ENCODE results near the gene MDFI.
"Not testable (repeated sequence)": the region's sequence is repeated elsewhere in the genome, so short reads cannot be mapped to it uniquely, and the experiment has no call there.

MDFI gene

DNA sequence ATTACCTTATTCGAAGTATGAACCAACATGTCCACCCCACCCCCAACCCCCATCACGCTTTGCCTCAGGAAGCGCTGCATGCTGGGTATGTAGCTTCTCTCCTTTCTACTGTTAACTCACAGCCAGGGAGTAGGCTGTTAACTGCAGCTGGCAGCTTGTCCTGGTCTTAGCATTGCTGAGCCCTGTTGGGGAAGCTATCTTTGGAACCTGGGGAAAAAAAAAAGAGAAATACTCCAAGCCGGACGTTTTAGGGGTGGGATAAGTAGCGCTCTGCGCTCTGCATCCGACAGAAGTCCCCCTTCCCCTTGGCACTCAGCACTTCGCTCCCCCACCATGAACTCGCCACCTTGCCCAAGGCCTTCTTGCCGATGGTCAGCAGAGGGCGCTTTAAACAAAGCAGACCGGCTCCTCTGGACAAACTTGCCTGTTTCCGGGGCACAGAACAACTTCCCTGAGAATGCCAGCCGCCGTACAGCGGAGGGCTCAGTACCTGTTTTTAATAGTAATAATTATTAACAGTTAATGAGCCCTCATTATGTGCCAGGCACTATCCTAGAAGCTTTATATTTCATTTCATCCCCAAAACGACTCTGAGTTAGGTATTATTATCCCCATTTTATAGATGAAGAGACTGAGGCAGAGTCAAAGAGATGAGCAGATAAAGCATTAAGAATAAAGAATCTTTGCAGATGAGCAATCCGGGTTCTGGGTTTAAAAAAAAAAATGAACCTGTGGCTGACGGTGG, 35.2 kb upstream of the MDFI start:
- peak; percentile 69 for DNase-seq

DNA sequence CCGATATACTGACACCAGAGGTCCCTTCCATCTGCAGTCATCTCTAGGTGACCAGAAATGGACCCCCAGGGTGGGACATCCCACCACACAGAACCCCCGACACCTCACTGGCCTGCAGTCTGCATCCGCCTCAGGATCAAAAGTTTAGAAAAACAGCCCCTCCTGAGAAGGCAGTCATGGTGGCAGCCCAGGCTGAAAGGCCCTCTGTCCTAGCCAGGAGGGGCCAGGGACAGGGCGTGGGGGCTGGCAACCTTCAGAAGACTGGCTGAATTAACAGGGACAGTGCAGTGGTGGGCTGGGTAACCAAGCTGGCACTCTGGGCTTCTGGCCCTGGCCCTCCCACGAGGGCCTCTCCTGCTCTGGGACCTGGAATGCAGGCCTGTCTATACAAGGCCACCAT, 34.3 kb upstream of the MDFI start:
- DNase-seq, result no peak

DNA sequence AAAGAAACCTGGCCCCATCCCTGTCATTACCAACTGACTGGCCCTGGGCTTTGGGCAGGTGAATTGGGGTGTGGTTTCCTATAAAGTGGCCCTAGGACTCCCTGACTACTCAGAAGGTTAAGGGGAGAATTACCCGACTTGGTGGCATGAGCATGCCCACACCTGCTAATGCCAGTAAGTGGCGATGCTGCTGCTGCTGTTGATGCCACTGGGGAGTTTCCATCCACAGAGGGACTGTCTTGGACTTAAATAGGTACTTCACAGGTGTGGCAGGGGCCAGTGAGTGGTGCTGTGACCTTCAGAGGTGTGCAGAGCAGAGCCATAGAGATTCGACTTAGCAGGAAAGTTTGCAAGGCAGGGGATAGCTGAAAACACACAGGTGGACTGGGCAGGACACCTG, 32.6 kb upstream of the MDFI start:
- no peak for DNase-seq

DNA sequence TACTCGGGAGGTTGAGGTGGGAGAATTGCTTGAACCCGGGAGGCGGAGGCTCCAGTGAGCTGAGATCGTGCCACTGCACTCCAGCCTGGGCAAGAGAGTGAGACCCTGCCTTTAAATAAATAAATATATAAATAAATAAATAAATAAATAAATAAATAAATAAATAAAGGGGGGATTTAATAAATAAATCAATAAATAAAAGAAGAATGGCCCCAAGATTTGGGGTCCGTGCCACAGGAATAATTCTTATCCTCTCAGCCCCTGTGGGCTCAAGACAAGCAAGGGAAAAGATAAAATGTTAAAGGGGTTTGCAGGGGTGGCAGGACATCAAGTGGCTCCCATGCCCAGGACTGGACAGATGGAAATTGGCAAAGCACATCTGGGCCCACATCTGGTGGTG, 31.2 kb upstream of the MDFI start:
- no peak for DNase-seq

DNA sequence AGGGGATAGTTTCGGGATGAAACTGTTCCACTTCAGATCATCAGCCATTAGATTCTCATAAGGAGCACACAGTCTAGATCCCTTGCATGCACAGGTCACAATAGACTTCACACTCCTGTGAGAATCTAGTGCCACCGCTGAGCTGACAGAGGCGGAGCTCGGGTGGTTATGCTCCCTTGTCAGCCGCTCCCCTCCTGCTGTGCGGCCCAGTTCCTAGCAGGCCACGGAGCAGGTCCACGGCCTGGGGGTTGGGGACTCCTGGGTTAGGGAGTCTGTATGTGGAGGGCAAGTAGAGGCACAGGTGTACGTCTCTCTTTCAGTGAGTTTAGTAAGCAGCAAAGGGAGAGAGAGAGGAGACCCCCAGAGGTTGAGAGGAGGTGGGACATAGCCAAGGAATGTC, 30.5 kb upstream of the MDFI start:
- DNase-seq, result no peak

DNA sequence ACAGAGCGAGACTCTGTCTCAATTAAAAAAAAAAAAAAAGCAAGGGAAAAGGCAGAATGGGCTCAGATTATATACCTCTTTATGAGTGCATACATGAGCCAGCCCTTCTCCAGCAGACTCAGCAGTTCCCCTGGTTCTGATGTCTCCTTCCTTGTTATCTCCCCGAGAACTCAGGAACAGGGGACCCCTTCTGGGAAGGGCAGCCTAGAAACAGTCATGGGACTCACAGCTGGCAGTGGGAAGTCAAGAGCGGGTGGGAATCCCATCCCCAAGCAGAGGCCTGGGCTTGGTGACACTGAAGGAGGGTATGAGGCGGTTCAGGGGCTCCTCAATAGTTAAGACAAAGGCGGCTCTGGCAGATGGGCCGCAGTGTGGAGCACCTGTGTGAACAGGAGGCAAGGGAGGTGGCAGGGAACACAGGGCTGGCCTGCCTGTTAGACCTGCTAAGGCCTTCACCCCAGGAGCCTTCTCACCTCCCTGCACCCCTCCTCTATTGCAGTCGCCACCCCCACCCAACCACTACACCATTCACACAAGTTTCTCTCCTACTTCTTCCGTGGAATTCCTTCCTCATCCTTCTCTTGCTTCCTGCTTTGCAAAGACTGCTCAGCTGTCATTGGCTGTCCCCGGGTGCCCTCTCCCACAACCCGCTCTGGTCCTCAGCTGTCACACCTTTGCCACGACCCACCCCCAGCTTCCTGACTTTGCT, 29.7 kb upstream of the MDFI start:
- no peak for DNase-seq

DNA sequence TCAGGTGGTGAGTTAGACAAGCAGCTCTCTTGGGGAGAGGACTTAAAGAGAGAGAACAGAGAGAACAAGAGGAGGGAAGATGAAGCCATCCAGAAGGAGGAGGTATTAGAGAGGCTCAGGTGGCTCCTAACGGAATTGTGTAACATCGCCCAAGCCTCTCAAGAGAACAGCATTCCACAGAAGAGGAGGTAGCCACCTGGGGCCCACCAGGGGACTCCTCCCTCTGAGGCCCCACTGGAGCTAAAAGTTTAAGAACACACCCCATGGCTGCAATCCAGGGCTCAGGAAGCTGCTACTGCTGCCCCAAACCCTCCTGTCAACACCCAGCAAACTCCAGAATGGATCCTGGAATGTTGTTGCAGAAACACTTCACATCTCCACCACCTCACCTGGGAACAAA, 23.6 kb upstream of the MDFI start:
- DNase-seq, result no peak

DNA sequence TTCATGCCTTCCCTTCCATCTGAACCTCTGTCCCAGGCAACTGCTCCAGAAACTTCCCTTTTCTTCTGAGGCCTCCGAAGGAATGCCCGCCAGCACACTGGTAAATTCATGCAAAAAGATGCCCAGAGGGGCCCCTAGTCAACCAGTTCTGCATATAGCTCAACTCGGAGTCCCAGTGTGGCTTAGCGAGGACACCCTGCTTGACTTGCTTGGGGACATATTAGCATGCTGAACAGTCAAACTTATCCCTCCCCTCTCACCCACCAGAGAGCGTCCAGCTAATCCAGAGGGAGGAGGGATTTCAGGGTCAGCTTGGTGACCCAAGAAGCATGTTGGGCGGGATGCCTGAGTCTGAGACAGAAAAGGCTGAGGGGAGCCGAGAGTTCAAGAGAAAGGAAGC, 23.0 kb upstream of the MDFI start:
- DNase-seq, result no peak

DNA sequence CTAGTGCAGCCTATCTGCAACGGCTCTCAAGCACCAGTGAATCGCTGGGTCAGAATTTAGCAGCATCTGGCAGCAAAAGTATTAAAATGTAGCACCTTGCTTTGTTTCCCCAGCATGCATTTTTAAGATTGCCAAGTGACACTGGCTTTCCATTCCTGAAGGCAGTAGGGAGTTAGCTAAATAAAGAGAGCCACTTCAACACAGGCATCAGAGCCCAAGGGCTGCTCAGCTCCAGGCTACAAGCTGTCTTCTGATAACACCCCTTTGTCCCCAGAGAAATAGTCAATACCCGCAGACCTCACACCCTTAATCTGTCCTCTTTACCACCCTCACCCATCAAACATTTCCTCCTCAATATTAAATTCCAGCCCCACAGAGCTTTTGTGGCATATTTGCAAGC, 19.7 kb upstream of the MDFI start:
- DNase-seq, result no peak

DNA sequence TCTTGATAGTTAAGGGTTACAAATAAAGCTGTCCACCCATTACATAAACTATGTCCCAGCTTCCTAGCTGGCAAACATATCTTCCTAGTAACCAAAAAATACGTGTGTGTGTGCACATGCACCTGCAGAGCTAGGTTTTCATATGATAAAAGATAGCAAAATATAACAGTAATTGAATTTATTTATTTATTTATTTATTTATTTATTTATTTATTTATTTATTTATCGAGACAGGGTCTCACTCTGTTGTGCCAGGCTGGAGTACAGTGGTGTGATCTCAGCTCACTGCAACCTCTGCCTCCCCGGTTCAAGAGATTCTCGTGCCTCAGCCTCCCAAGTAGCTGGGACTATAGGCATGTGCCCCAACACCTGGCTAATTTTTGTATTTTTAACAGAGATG, 19.1 kb upstream of the MDFI start:
- DNase-seq, result not testable (repeated sequence)

DNA sequence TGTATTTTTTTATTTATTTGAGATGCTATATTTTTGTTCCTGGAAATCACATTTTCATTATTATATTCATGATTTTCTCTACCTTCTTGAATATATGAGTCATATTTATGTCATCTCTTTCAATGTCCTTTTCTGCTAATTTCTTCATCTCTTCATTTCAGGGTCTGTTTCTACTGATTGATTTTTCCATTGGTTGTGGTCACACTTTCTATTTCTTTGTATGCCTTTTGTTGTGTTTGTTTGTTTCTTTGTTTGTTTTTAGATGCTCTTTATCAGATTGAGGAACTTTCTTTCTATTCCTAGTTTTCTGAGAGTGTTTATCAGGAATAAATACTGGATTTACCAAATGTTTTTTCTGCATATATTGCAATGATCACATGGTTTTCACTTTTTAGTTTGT, 16.9 kb upstream of the MDFI start:
- DNase-seq, result no peak

DNA sequence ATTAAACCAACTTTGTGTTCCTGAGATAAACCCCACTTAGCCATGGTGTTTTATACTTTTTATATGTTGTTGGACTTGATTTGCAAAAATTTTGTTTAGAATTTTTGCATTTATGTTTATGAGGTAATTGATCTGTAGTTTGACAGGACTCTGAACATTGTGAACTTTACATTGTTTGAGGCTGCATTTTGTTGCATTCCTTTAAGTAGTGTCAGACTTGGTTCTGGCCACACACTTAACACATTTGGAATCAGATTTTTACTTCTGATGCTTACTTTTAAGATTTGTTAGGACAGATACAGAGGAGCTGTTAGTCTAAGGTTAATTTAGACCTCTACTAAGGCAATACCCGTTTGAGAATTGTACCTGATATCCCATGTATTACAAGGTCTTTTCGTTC, 16.5 kb upstream of the MDFI start:
- no peak for DNase-seq

DNA sequence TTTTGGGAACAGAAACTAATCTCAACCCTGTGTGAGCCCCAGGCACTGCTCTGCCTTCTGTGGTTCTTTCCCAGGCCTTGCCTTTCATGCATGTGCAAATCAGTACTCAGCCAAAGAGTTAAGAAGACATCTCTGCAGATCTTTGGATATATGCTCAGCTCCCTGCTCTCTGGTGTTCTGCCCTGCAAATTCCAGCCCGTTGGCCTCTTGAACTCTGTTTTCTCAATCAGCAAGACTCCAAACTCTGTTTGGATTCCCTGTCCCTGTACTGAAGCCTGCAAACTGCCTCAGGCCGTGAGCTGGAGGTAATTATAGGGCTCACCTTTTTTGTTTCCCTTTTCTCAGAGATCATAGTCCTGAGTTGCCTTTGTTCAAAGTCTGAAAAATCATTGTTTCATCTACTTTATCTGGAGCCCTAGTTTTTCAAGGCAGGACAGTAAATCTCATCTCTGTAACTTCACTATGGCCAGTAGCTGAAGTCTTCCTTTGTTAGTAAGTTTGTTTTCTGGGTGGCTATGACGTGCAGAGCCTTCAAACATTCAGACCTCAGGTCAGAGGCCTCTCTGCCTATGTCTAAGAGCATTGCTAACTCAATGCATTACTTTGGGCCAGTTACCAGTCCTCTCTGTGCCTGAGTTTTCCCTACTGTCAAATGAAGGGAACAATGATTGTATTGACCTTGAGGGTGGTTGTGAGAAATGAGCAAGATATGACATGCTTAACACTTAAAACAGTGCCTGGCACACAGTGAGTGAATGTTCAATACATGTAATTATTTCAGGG, 15.9 kb upstream of the MDFI start:
- DNase-seq, result no peak

DNA sequence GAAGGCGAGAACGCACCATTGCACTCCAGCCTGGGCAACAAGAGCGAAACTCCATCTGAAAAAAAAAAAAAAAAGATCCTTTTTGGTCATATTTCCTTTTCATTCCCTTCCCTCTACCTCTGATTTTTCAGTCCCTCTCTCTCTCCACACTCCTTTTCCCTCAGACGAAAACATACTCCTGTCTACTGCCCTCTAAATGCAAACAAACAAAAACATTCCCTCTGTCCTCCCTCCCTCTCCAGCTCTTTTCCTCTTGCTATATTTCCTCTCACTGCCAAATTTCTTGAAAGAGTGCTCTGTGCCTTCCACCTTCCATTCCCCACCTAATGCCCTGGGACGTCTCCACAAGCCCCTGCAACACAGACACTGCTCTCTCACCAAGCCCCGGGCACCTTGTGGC, 14.9 kb upstream of the MDFI start:
- DNase-seq, result no peak

DNA sequence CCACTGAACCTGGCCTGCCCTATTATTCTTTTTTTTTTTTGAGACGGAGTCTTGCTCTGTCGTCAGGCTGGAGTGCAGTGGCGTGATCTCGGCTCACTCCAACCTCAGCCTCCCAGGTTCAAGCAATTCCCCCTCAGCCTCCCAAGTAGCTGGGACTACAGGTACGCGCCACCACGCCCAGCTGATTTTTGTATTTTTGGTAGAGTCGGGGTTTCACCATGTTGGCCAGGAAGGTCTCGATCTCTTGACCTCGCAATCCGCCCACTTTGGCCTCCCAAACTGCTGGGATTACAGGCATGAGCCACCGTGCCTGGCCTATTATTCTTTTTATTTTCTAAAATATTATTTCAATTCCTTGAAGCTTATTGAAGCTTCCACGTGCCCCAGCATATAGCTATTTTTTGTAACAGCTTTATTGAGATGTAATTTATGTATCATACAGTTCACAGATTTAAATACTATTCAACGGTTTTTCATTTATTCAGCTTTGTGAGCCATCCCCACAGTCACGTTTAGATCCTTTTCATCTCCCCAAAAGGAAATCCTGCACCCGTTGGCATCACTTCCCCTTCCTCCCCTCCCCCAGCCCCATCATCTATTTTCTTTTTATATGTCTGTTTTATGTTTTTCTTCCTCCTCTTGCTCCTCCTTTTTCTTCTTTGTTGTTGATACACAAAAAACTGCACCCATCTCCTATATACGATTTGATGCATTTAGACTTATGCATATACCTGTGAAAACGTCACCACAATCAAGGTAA, 13.5 kb upstream of the MDFI start:
- no peak for DNase-seq

DNA sequence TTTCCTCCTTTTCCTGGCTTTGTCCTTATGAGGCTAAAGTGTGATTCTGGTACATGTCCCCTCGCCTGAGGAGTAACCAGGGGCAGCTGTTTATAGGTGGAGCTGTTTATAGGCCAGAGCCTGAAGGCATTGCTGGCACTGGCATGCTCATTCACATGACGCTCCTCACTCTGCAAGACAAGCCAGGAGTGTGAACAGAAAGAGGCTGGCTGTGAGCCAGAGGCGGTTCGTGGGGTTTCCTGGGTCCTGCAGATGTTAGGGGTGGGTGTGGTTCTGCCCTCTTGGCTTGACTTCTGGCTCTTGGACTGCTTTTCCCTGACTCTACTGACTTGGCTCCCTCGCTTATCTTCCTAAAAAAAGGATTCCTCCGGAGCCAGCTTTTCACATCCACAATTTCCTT, 12.8 kb upstream of the MDFI start:
- DNase-seq, result no peak

DNA sequence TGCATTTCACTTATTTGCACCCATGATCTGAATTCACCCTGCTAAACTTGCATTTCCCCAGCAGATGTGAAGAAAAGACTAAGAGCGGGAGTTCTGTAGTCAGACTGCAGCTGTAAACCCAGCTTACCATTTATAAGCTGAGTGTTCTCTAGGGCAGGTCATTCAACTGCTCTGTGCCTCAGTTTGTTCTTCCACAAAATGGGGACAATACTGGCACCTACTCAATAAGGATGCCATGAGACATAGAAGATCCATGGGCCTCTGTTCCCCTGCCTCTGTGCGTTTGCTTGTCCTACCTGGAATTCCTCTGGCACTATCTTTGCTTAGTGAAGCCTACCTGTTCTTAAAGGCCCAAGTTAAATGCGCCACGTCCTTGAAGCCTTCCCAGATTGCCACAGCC, 12.2 kb upstream of the MDFI start:
- no peak for DNase-seq

DNA sequence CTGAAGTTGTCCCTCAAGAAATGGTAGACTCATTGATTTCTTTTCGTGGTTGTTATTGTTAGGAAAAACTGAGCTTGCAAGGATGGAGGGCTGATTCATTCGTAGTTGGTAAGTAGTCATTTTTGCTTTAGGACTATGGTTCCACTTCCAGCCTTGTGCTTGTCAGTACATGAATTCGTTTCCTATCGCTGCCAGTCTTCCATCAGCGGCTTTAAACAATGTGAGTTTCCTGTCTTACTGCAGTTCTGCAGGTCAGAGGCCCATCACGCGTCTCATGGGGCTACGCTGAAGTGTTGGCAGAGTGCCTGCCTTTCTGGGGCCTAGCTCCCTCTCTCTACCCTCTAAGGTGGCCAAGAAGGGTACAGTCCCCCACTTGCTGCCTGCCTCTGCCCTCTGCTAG, 11.4 kb upstream of the MDFI start:
- peak; percentile 33 for DNase-seq

DNA sequence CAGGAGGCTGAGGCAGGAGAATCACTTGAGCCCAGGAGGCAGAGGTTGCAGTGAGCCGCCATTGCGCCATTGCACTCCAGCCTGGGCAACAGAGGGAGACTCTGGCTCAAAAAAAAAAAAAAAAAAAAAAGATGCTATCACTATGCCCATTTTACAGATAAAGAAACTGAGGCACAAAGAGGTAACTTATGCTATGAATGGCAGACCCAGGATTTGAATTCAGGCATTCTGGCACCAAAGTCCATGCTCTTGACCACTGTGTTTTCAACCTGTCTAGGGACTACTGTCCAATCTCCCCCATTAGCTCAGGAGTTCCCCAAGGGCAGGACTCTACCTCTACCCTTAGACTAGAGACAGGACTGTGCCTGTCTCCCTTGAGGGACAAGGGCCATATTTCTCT, 9.1 kb upstream of the MDFI start:
- no peak for DNase-seq

DNA sequence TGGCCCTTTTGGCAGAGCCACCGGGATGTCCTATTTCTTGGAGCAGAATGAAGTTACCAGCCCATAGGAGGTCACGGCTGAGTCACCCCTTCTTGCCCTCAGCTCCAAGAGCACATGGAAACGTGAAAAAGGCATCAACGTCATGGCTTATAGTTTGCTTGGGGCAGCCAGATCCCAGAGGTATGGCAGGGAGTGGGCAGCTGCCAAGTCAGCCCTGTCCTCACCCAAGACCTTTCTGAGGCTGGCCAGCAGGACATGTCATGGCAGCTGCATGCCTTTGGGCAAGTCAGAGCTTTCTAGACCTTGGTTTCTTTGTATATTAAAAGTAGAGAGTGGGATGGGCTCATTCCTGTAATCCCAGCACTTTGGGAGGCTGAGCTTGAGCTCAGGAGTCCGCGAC, 8.2 kb upstream of the MDFI start:
- no peak for DNase-seq

DNA sequence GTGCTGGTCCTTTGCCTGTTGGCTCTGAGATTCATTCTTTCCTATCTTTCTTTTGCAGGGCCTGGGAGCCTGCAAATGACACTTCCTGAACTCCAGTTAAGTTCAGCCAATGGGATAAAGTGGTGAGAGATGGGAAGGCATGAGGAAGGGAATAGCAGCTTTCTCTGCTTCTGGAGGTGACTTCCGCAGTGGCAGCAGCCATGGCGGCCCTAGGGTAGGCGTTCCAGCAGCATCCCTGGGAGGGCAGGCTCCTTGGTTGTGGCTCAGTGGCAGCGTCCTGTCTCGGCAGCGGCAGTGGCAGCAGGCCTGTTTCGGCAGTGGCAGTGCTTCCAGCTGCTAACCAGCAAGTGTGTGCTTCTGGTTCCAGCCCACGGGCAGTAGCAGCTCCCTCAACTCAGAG, 7.3 kb upstream of the MDFI start:
- no peak for DNase-seq

DNA sequence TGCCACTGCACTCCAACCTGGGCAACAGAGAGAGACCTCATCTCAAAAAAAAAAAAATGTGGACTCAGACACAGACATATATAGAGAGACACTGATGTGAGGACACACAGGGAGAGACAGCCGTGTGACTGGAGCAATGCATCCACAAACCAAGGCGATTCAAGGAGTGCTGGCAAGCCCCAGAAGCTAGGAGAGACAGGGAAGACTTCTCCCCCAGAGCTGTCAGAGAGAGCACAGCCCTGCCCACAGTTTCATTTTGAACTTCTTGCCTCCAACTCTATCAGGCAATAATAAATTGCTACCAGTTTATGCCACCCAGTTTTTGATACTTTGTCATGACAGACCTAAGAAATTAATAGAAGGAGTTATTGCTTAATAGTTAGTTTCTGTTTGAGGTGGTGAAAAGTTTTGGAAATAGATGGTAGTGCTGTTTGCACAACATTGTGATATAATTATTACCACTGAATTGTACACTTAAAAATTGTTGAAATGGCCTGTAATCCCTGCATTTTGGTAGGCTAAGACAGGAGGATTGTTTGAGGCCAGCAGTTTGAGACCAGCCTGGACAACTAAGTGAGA, 5.1 kb upstream of the MDFI start:
- DNase-seq, result no peak

DNA sequence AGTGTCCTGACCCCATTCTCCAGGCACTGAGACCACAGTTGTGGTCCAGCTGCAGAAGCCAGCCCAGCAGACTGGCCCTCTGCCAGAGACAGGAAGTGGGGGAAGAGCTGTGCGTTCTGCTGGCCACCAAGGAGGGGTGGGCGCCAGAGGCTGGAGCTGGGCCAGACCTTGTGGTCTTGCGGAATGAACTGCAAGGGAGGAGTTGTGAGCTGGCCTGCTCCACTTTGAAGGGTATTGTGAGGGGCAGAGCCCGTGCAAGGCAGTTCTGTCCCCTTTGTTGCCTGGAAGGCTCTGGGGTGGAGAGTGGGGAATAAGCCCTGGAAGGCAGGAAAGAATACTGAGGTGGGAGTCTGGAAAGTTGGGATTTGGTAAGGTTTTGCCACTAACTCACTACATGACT, 3.6 kb upstream of the MDFI start:
- no peak for DNase-seq
